Heart left ventricle (tissue), 16 donors: Measurements from ENCODE around the gene ITPRID1. TPM values are rescaled to one million over a fixed set of nuclear protein-coding genes. Genes with fewer than 3 reads are reported as not detected.

Experiments
- ATAC-seq, 4 donors: fragments of 200-7000 bp; cut with Tn5 transposase; one replicate each; pipeline ENCODE4 v1.9.1; 2020 to 2022; ENCODE audit warnings: moderate library complexity in 4 of 4, mild to moderate bottlenecking in 3 of 4, moderate number of reproducible peaks in 1 of 4
- DNase-seq, 5 donors: peaks; one replicate each; pipeline ENCODE4 v3.0.0-alpha.2; 2020
- H3K27ac ChIP-seq, 12 donors: fragments of 200-600 bp; sonication (generic) in 4 of 12; one replicate each; pipeline versions ENCODE4 v1.5.0 to v1.8.0; 2016 to 2022; ENCODE audit warnings: mild to moderate bottlenecking in 2 of 12
- H3K27me3 ChIP-seq, 9 donors: fragments of 200-600 bp; sonication (generic) in 2 of 9; one replicate each; pipeline versions ENCODE4 v1.5.1 to v1.8.0; 2016 to 2022; ENCODE audit warnings: mild to moderate bottlenecking in 3 of 9
- H3K36me3 ChIP-seq, 9 donors: fragments of 200-600 bp; sonication (generic) in 2 of 9; one replicate each; pipeline versions ENCODE4 v1.5.0 to v1.8.0; 2018 to 2022; ENCODE audit warnings: mild to moderate bottlenecking in 2 of 9
- H3K4me1 ChIP-seq, 12 donors: fragments of 200-600 bp; sonication (generic) in 4 of 12; one replicate each; pipeline versions ENCODE4 v1.5.0 to v1.8.0; 2016 to 2022; ENCODE audit warnings: mild to moderate bottlenecking in 3 of 12
- H3K4me3 ChIP-seq, 12 donors: fragments of 200-600 bp; sonication (generic) in 4 of 12; one replicate each; pipeline versions ENCODE4 v1.5.0 to v1.8.0; 2017 to 2022; ENCODE audit warnings: mild to moderate bottlenecking in 9 of 12, moderate library complexity in 4 of 12
- H3K9me3 ChIP-seq, 12 donors: fragments of 200-600 bp; sonication (generic) in 4 of 12; one replicate each; pipeline versions ENCODE4 v1.5.0 to v1.8.0; 2016 to 2022; ENCODE audit warnings: mild to moderate bottlenecking in 1 of 12
- POLR2A ChIP-seq, 2 donors: fragments of 450-650 bp; IDR thresholded peaks; one replicate each; pipeline ENCODE4 v1.6.1; 2017; ENCODE audit warnings: antibody characterized with exemption in 2 of 2, mild to moderate bottlenecking in 2 of 2, moderate library complexity in 2 of 2
- WGBS, 4 donors: extraction: QIAGEN DNeasy Blood & Tissue Kit in 2 of 4; methylation state at CpG; one replicate each; pipeline versions ENCODE4 v1.1.5 to v1.1.7; 2013 to 2018; 5-methylcytosine and 5-hydroxymethylcytosine counted together
- intact Hi-C, 10 donors: fragments of 100-400 bp; cut with DNase I; formaldehyde crosslinking; loops; one replicate each; pipeline versions ENCODE4 v1.11.1 to v1.14.2; 2022
- polyA plus RNA-seq, 2 donors: library from polyadenylated mRNA; stranded (reverse); fragments of 200-250 nt; gene quantifications; one replicate each; pipeline ENCODE4 v1.2.3, GENCODE V29; 2013
- total RNA-seq, 9 donors: library from RNA; depleted of rRNA in 2 of 9; stranded (reverse); fragments of >200 nt in 2 of 9; fragmentation: NEBNext Ultra II Directional in 3 of 9; extraction: Animal tissue kit (Norgen Biotek cat#: 25700) in 3 of 9; gene quantifications; one replicate each; pipeline versions ENCODE4 v1.1.0 to v1.2.4, GENCODE V29; 2016 to 2023
- TF ChIP-seq, protein P1 (sequence below), 12 donors: fragments of 200-600 bp; sonication (generic) in 4 of 12; IDR thresholded peaks; one replicate each; pipeline versions ENCODE4 v1.5.0 to v1.8.0; 2018 to 2022; ENCODE audit warnings: antibody characterized with exemption in 12 of 12, mild to moderate bottlenecking in 5 of 12
- donor health status: ischemic (EF 13 %, LVEDD 7.1; RV severe dilation, severe dysfunction).
- donor health status: healthy with polysubstance abuse.
- donor health status: DM: no; HTN: yes; CAD: no.
- donor health status: DM: no; HTN: no; CAD: no.
- donor health status: ischemic (EF 25% LVEDD 6.9; RV normal size, moderate dysfunction).
- donor health status: ischemic (EF 25% LVEDD 5.7; RV mildly dilated, moderate dysfunction).
- donor health status: healthy.
- donor health status: DM: yes; HTN: yes; CAD: no.
- donor health status: ischemic (EF 35%, LVEDD 5.7; RV mildly dilated, moderate dysfunction).
- donor health status: nonischemic (EF 11% LVEDD 7.7; RV severe dilation, severe dysfunction).
- donor health status: DM: yes; HTN: yes; CAD: no.
- donor health status: PGD.
- donor health status: ischemic (EF 29% LVEDD 5.4; RV normal size, mild dysfunction).
- donor health status: nonischemic (EF 23%, LVEDD 6.1; RV moderate dilation, normal function).

The ITPRID1 gene
- total and polyA plus RNA-seq, 11 donors, result 0.19 TPM; not detected in 10

DNA sequence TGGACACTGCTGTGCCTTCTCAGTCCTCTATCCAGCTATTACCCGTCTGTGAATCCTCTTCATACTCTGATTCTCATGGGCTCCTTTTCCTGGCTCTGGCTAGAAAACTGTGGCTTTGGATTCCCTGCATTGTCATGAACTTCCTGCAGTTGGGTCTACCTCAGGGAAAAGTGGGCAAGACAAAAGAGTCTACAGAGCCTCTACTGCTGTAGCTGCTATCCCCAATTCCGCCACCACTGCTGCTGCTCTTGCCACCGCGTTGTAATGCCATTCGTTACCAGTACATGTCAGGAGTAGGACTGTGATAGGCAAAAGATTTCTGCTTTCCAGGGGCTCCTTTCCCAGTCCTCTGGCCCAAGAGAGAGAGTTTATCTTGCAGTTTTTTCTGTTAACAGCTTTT lies 149.2 kb downstream of the ITPRID1 start:
- no peak overlapping the region for H3K27ac ChIP-seq
- 68 to 78% (median 73%) methylated on average over 5 of the region's 5 CpGs for WGBS, 4 donors
- TF ChIP-seq, protein P1, sequence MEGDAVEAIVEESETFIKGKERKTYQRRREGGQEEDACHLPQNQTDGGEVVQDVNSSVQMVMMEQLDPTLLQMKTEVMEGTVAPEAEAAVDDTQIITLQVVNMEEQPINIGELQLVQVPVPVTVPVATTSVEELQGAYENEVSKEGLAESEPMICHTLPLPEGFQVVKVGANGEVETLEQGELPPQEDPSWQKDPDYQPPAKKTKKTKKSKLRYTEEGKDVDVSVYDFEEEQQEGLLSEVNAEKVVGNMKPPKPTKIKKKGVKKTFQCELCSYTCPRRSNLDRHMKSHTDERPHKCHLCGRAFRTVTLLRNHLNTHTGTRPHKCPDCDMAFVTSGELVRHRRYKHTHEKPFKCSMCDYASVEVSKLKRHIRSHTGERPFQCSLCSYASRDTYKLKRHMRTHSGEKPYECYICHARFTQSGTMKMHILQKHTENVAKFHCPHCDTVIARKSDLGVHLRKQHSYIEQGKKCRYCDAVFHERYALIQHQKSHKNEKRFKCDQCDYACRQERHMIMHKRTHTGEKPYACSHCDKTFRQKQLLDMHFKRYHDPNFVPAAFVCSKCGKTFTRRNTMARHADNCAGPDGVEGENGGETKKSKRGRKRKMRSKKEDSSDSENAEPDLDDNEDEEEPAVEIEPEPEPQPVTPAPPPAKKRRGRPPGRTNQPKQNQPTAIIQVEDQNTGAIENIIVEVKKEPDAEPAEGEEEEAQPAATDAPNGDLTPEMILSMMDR (IDR thresholded peaks at IDR 0.05), result peak in 1 of 12 donors; percentile 5
- TF ChIP-seq POLR2A (IDR thresholded peaks at IDR 0.05), result no peak
- intact Hi-C loops, result no loop called here
- DNase-seq (no peak), ATAC-seq (no peak)
- H3K4me3 ChIP-seq, result no peak overlapping the region
- no peaks in the 10 kb centered on the region for H3K27me3 ChIP-seq
- H3K4me1 ChIP-seq, result peaks cover 0 to 7% (median 0%) of the 10 kb centered on the region in 12 donors
- H3K9me3 ChIP-seq, result no peaks in the 10 kb centered on the region
- no peaks in the 10 kb centered on the region for H3K36me3 ChIP-seq

DNA sequence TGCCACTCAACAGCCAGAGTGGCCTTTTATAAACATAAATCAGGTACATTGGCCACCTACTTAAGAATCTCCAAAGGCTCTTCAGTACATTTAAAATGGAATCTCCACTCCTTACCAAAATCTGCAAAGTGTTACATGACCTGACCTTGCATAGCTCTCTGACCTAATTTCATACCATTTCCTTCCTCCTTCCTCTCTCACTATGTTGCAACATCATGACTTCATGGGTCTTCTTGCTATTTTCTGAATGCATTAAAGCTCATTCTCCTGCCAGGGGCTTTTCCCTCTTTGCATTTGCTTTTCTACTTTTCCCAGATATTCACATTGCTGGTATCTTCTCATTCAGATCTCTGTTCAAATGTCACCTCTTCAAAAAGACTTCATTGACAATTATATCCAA lies 151.0 kb downstream of the ITPRID1 start:
- H3K4me3 ChIP-seq, result no peak overlapping the region
- no peaks in the 10 kb centered on the region for H3K36me3 ChIP-seq
- H3K4me1 ChIP-seq, result peaks cover 0 to 12% (median 0%) of the 10 kb centered on the region in 12 donors
- intact Hi-C loops, result no loop called here
- H3K9me3 ChIP-seq, result no peaks in the 10 kb centered on the region
- ATAC-seq (no peak), DNase-seq (no peak)
- TF ChIP-seq, protein P1 (IDR thresholded peaks at IDR 0.05), result no peak
- no peak for TF ChIP-seq POLR2A (IDR thresholded peaks at IDR 0.05)
- no peaks in the 10 kb centered on the region for H3K27me3 ChIP-seq
- H3K27ac ChIP-seq, result no peak overlapping the region

DNA sequence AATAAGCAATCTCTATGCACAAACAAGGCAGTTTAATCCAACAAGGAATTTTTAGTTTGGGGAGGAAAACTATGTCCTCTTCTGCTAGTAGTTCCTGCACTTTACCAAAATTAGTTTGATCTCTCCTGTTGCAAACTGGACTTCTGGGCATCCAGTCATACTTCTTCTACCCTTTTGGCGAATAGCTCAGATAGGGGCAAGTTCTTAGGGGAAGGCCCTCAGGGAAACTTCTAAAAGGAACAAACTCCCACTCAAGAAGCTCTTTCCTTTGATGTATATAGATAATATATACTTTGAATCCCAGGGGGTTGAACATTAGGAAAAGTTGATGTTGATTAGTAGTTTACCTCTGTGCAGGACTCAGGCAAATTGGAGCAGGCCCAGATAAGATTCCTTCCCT lies 151.7 kb downstream of the ITPRID1 start:
- Histone ChIP-seq H3K36me3 (no peaks in the 10 kb centered on the region), H3K27me3 (no peaks in the 10 kb centered on the region)
- intact Hi-C loops, result no loop called here

DNA sequence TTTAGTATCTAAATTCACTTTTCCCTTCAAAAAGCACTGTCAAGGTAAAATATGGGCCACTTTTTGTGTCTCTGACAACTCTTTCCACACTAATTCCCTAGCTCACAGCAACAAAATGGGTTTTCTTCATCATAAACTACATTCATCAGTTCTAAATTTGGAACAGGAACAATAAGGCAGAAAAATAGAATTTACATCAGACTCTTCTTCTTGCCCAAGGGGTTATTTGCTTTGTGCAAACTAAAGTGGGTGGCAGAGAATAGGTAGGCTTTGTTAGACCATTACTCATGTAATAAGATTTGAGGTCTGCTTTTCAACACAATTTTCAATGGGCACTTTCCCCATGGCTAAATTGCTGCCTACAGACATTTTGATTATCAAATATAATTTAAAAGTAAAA lies 155.6 kb downstream of the ITPRID1 start:
- no peak for TF ChIP-seq POLR2A (IDR thresholded peaks at IDR 0.05)
- TF ChIP-seq, protein P1 (IDR thresholded peaks at IDR 0.05), result no peak
- no peaks in the 10 kb centered on the region for H3K36me3 ChIP-seq
- ATAC-seq (no peak), DNase-seq (no peak)
- no peaks in the 10 kb centered on the region for H3K27me3 ChIP-seq
- H3K4me3 ChIP-seq, result no peak overlapping the region
- intact Hi-C loops, result no loop called here
- no peak overlapping the region for H3K27ac ChIP-seq
- H3K9me3 ChIP-seq, result peaks cover 0 to 8% (median 0%) of the 10 kb centered on the region in 12 donors
- H3K4me1 ChIP-seq, result peaks cover 0 to 12% (median 0%) of the 10 kb centered on the region in 12 donors

More for the DNA sequence above, 151.7 kb downstream of the ITPRID1 start:
- DNase-seq (no peak), ATAC-seq (no peak)
- 73 to 82% (median 74%) methylated on average over 1 of the region's 1 CpG for WGBS, 4 donors
- no peak overlapping the region for H3K27ac ChIP-seq
- no peak for TF ChIP-seq POLR2A (IDR thresholded peaks at IDR 0.05)
- TF ChIP-seq, protein P1 (IDR thresholded peaks at IDR 0.05), result no peak
- H3K4me1 ChIP-seq, result peaks cover 0 to 12% (median 0%) of the 10 kb centered on the region in 12 donors
- H3K4me3 ChIP-seq, result no peak overlapping the region
- H3K9me3 ChIP-seq, result peaks cover 0 to under 1% (median 0%) of the 10 kb centered on the region in 12 donors
